HL-60 (cell line): ENCODE measurements around the gene CSGALNACT2.

Experiments used
- CTCF ChIP-seq: IDR thresholded peaks from one replicate; pipeline ENCODE4 v1.5.1; 2011; ENCODE audit warnings: low read length, control low read depth, inconsistent platforms; ENCODE audit not compliant: insufficient read depth
- POLR2AphosphoS5 ChIP-seq: IDR thresholded peaks from 2 replicates; pipeline ENCODE4 v1.6.1; 2012; ENCODE audit warnings: low read depth

- TF ChIP-seq CTCF (no peak), POLR2AphosphoS5 (no peak)
These were observed 81.6 kb downstream of the CSGALNACT2 start for GRCh38 chr10:43219848-43220247.
